ENCODE data around the gene AGGF1.

AGGF1 gene

DNA sequence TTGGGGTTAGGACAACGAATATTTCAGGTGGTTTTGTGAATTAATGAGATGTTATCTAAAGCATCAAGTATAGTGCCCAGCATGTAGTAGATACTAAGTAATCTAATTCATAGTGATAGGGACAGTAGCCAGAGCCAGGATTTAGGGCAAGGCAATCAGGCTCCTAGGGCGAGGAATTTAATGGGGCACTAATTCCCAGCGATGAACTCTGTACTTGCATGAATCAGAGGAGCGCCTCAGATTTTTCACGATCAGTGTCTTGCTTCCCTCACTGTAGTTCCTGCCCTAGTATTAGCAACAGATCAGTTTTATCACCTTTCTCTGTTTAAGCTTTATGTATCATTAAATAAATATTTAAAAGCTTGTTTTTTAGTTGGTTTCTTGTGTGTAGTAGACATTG, 3.1 kb downstream of the AGGF1 start:
- Histone ChIP-seq H3K4me2 (ENCODE audit: insufficient read depth, low read length) (peak overlapping the region; percentile 34; the same call in 1 of the 2 replicates), H3K4me1 (ENCODE audit: insufficient read depth, low read length) (peaks cover 38% of the 10 kb centered on the region), H3K4me3 (ENCODE audit: low read depth in 1 of 2, low read length in 2 of 2) (no peak overlapping the region), H2AFZ (ENCODE audit: low read depth, low read length) (no peak overlapping the region), H3K9me3 (ENCODE audit: insufficient read depth, low read length, severe bottlenecking) (peaks cover 14% of the 10 kb centered on the region), H3K27me3 (ENCODE audit: insufficient read depth, low read length, poor library complexity) (no peaks in the 10 kb centered on the region), H3K27ac (ENCODE audit: low read length) (no peak overlapping the region), H3K79me2 (ENCODE audit: insufficient read depth, low read length) (peaks cover 28% of the 10 kb centered on the region), H3K36me3 (ENCODE audit: insufficient read depth, low read length) (peaks cover 42% of the 10 kb centered on the region), H3K9ac (ENCODE audit: low read depth, low read length) (no peak overlapping the region), H4K20me1 (ENCODE audit: insufficient read depth, low read length) (no peaks in the 10 kb centered on the region)
- no peak for DNase-seq
- no peak for ATAC-seq (ENCODE audit: insufficient read depth, low read depth)
- no peak for TF ChIP-seq CTCF (IDR thresholded peaks at IDR 0.05; ENCODE audit: borderline replicate concordance, extremely low read depth, low read length, poor library complexity, severe bottlenecking)
- no peak for TF ChIP-seq EZH2 (IDR thresholded peaks at IDR 0.05; ENCODE audit: borderline replicate concordance, low read depth, low read length, severe bottlenecking)

GRCh38 chr5:77035950-77036349, 5.7 kb downstream of the AGGF1 start:
- Histone ChIP-seq H3K9ac (ENCODE audit: low read depth, low read length) (no peak overlapping the region), H3K79me2 (ENCODE audit: insufficient read depth, low read length) (peaks cover 14% of the 10 kb centered on the region), H3K36me3 (ENCODE audit: insufficient read depth, low read length) (peaks cover 57% of the 10 kb centered on the region)

GRCh38 chr5:77046416-77047073, 16.3 kb downstream of the AGGF1 start:
- Histone ChIP-seq H3K27me3 (ENCODE audit: insufficient read depth, low read length, poor library complexity) (no peaks in the 10 kb centered on the region), H3K9me3 (ENCODE audit: insufficient read depth, low read length, severe bottlenecking) (no peaks in the 10 kb centered on the region), H3K4me2 (ENCODE audit: insufficient read depth, low read length) (no peak overlapping the region), H3K36me3 (ENCODE audit: insufficient read depth, low read length) (peaks cover 52% of the 10 kb centered on the region), H4K20me1 (ENCODE audit: insufficient read depth, low read length) (no peaks in the 10 kb centered on the region), H2AFZ (ENCODE audit: low read depth, low read length) (no peak overlapping the region), H3K9ac (ENCODE audit: low read depth, low read length) (no peak overlapping the region), H3K4me3 (ENCODE audit: low read depth in 1 of 2, low read length in 2 of 2) (no peak overlapping the region), H3K27ac (ENCODE audit: low read length) (no peak overlapping the region), H3K79me2 (ENCODE audit: insufficient read depth, low read length) (no peaks in the 10 kb centered on the region), H3K4me1 (ENCODE audit: insufficient read depth, low read length) (no peaks in the 10 kb centered on the region)
- TF ChIP-seq EZH2 (IDR thresholded peaks at IDR 0.05; ENCODE audit: borderline replicate concordance, low read depth, low read length, severe bottlenecking): no peak
- no peak for TF ChIP-seq CTCF (IDR thresholded peaks at IDR 0.05; ENCODE audit: borderline replicate concordance, extremely low read depth, low read length, poor library complexity, severe bottlenecking)
- ATAC-seq (ENCODE audit: insufficient read depth, low read depth) (no peak), DNase-seq (no peak)

More at GRCh38 chr5:77035950-77036349, 5.7 kb downstream of the AGGF1 start:
- H2AFZ ChIP-seq (ENCODE audit: low read depth, low read length): no peak overlapping the region
- peaks cover 28% of the 10 kb centered on the region for H3K4me1 ChIP-seq (ENCODE audit: insufficient read depth, low read length)
- no peaks in the 10 kb centered on the region for H4K20me1 ChIP-seq (ENCODE audit: insufficient read depth, low read length)
- no peak for TF ChIP-seq CTCF (IDR thresholded peaks at IDR 0.05; ENCODE audit: borderline replicate concordance, extremely low read depth, low read length, poor library complexity, severe bottlenecking)
- TF ChIP-seq EZH2 (IDR thresholded peaks at IDR 0.05; ENCODE audit: borderline replicate concordance, low read depth, low read length, severe bottlenecking): no peak
- H3K9me3 ChIP-seq (ENCODE audit: insufficient read depth, low read length, severe bottlenecking): peaks cover 3% of the 10 kb centered on the region
- no peak overlapping the region for H3K27ac ChIP-seq (ENCODE audit: low read length)
- no peak overlapping the region for H3K4me3 ChIP-seq (ENCODE audit: low read depth in 1 of 2, low read length in 2 of 2)
- H3K4me2 ChIP-seq (ENCODE audit: insufficient read depth, low read length): no peak overlapping the region
- H3K27me3 ChIP-seq (ENCODE audit: insufficient read depth, low read length, poor library complexity): no peaks in the 10 kb centered on the region
- ATAC-seq (ENCODE audit: insufficient read depth, low read depth) (no peak), DNase-seq (no peak)
